GM12864 (cell line): ENCODE data around the gene MTOR.
A peak's percentile ranks its signal among the peaks of the same experiment; 100 is the strongest.

Experiments used
- DNase-seq: peaks from one replicate; pipeline ENCODE4 v3.0.0-alpha.2; 2011; ENCODE audit warnings: low read depth
- H3K4me3 ChIP-seq: 2 replicates; pipeline ENCODE4 v1.5.1; 2011; ENCODE audit warnings: mild to moderate bottlenecking, low read depth, low read length, control low read depth
- CTCF ChIP-seq: IDR thresholded peaks from 2 replicates; pipeline ENCODE4 v1.5.1; 2011; ENCODE audit warnings: low read depth, mild to moderate bottlenecking, moderate library complexity, low read length, control low read depth, inconsistent platforms; ENCODE audit errors: missing control alignments

The MTOR gene

GRCh38 chr1:11072216-11072917, 190.0 kb downstream of the MTOR start:
- DNase-seq = no peak
- H3K4me3 ChIP-seq = no peak overlapping the region
- TF ChIP-seq CTCF = peak; percentile 35

- no peak for DNase-seq
- no peak for TF ChIP-seq CTCF
- H3K4me3 ChIP-seq = no peak overlapping the region
These were observed 190.7 kb downstream of the MTOR start for GRCh38 chr1:11071463-11072215.

GRCh38 chr1:11070876-11071275, 191.5 kb downstream of the MTOR start:
- DNase-seq = no peak
- H3K4me3 ChIP-seq = no peak overlapping the region
- TF ChIP-seq CTCF = no peak

GRCh38 chr1:11068600-11069473, 193.5 kb downstream of the MTOR start:
- DNase-seq = no peak
- H3K4me3 ChIP-seq = no peak overlapping the region
- TF ChIP-seq CTCF = no peak

- no peak for TF ChIP-seq CTCF
- DNase-seq = no peak
These were observed 194.4 kb downstream of the MTOR start for GRCh38 chr1:11067716-11068599.

GRCh38 chr1:11065796-11066195, 196.6 kb downstream of the MTOR start:
- H3K4me3 ChIP-seq = no peak overlapping the region
- DNase-seq = no peak
- no peak for TF ChIP-seq CTCF

More at GRCh38 chr1:11067716-11068599, 194.4 kb downstream of the MTOR start:
- H3K4me3 ChIP-seq = no peak overlapping the region
